GM18873 (cell line): Measurements from ENCODE around the gene UBE2G2.

Experiments used
- ATAC-seq: cut with Tn5 transposase; IDR thresholded peaks from one replicate; pipeline ENCODE4 v1.9.1; 2021; ENCODE audit warnings: mild to moderate bottlenecking, moderate library complexity, moderate number of reproducible peaks; ENCODE audit not compliant: unreplicated experiment, low FRiP score

The UBE2G2 gene

GRCh38 chr21:44766818-44767354 lies 34.7 kb downstream of the UBE2G2 start:
- ATAC-seq = no peak

- ATAC-seq = no peak
These were observed 35.4 kb downstream of the UBE2G2 start for GRCh38 chr21:44766014-44766817.

DNA sequence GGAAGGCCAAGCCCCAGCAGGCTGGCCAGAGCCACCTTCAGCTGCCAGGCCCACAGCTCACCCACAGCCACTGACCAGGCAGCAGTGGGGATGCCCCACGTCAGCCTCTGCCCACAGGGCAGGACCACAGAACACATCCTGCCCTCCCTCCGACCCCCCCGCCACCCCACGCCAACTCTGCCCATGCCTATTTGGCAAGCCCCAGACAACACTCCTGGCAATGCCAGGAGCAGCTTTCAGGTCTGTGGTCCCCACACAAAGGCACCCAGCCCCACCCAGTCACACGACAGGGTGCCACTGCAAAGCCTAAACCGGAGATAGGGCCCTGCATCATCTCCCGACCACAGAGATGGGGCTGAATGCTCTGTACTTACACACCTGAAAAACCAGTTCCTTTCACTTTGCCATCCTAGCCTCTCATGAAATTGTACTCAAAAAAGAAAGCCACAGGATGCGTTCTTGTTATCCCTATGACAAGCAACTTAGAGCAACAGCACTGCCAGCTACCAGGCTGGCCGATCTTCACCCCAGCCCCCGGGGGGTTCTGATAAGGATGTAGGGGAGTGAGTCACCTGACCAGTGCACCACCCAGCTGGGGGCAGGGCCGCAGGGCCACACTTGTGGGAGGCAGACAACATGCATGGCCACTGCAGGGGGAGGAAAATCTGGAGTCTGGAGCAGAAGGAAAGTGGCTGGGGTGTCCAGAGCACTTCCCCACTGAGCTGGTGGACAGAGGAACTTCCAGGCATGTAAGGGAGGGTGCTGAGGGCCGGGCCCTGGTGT lies 36.2 kb downstream of the UBE2G2 start:
- no peak for ATAC-seq

GRCh38 chr21:44764319-44765230 lies 37.0 kb downstream of the UBE2G2 start:
- no peak for ATAC-seq

GRCh38 chr21:44763451-44764318 lies 37.9 kb downstream of the UBE2G2 start:
- no peak for ATAC-seq

- ATAC-seq = no peak
These were observed 38.6 kb downstream of the UBE2G2 start for GRCh38 chr21:44763050-44763378.

- no peak for ATAC-seq
These were observed 39.2 kb downstream of the UBE2G2 start for GRCh38 chr21:44762221-44763049.

DNA sequence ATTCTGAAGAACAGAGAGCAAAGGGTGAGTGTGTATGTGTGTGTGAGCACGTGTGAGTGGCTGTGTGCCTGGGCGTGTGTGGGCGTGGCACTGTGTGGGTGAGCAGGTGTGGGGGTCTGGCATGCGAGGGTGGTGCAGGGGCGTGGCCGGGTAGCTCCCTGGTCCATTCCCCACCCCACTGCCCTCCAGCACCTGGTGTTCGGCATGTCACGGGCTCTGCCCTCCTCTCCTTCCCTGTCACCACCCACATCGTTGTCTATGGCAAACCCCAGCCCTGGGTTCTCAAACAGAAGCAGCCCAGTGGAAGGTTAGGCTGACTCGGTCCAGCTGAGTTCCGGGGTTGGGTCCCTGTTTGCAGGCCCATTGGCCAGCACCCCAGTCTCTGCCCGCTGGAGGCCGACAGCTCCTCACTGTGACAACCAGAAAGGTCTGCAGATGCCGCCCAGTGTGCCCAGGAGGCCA lies 39.8 kb downstream of the UBE2G2 start:
- ATAC-seq = no peak

DNA sequence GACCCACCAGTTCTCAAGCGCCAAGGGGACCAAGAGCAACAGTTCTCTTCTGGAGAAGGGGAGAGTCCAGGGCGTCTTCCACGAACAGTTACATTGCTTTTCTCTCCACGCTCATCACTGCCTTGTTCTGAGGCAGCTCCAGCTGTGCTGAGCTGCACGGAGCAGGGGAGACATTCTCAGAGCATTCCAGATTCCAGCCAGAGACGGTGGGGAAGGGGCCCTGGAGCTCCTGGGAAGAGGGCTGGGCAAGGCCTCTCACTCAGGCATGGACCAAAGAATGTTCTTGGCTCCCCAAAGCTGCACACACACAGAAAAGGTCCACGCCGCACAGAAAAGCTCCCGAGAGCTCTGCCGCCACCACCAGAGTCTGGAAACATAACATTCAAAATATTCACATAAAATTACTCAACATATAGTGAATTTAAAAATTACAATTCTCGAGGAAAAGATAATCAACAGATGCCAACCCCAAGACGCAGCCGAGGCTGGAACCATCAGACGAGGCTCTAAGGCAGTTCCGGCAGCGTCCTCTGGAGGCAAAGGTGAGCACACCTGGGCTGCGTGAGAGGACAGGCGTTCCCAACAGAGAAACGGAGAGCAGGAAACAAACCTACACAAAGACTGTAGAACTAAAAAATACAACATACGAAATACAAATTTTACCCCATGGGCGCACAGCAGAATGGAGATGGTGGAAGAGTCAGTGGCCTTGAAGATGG lies 40.5 kb downstream of the UBE2G2 start:
- no peak for ATAC-seq

DNA sequence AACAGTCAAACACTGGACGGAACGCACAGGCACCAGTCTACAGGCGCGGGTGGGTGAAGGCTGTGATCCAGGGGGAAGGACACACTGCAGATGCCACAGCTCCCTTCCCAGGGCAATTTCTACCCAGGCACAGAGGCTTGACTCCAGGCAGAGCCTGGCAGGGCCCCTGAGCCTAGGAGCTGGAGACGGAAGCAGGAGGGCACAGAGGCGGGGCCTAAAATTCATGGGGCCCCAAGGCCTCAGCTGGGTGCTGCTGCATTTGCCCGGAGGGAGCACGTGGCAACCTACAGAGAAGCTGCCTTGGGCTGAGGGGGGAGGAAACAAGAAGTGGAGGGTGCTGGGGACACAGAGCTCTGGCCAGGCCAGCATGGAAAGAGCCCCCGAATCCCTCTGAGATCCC lies 41.2 kb downstream of the UBE2G2 start:
- ATAC-seq = no peak

- no peak for ATAC-seq
These were observed 41.9 kb downstream of the UBE2G2 start for GRCh38 chr21:44759628-44760285.

DNA sequence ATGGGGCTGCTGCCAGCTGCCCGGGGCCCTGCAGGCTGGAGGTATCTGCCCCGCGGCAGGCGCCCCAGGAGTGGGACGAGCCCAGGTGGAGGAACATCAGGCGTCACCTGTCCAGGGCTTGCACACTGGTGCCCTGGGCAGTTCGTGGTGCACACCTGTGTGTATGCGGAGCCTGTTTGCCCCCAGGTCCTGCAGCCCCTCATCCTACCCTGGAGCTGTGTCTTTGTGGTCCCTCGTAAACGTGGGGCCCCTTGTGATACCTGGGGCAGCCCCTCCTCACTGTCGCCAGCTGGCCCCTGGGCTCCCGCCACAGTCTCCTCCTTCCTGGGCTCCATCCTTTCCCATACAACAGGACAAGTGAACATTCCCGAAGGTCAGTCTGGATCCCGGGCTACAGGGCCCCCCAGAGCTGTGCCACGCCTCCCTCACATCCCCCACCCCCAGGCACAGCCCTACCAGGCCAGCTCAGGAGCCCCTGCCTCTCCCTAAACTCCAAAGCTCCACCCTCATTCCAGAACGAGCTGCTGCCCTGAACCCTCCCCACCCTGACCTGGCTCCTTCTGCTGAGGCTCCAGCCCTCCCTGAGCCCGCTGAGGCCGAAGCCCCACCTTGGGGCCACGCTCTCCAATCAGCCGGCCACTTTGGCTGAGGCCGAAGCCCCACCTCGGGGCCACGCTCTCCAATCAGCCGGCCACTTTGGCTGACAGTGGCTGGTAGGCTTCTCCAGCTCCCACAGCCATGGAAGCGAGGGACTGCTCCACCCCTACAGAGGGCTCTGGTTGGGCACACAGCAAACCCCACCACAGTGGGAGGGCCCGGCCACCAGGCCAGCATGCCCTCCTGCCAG lies 42.6 kb downstream of the UBE2G2 start:
- ATAC-seq = no peak

- ATAC-seq = no peak
These were observed 43.5 kb downstream of the UBE2G2 start for GRCh38 chr21:44758141-44758561.

DNA sequence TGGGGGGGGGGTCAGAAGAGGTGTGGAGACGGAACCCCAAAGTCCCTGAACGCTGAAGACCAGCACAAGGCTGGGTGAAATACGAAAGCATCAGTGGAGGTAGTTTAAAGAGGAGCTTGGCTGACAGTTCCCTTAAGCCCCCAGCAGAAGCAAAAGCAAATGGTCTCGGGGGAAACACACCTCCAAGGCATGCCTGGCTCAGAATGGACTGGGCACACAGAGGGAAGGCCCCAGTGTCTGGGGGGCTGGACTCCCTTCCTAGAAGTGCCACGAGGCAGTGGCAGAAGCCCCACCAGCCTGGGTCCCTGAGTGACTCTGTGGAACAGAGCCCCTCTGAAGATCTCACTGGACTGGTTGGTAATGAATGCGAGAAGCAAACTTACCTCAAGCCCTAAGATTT lies 43.9 kb downstream of the UBE2G2 start:
- ATAC-seq = no peak

DNA sequence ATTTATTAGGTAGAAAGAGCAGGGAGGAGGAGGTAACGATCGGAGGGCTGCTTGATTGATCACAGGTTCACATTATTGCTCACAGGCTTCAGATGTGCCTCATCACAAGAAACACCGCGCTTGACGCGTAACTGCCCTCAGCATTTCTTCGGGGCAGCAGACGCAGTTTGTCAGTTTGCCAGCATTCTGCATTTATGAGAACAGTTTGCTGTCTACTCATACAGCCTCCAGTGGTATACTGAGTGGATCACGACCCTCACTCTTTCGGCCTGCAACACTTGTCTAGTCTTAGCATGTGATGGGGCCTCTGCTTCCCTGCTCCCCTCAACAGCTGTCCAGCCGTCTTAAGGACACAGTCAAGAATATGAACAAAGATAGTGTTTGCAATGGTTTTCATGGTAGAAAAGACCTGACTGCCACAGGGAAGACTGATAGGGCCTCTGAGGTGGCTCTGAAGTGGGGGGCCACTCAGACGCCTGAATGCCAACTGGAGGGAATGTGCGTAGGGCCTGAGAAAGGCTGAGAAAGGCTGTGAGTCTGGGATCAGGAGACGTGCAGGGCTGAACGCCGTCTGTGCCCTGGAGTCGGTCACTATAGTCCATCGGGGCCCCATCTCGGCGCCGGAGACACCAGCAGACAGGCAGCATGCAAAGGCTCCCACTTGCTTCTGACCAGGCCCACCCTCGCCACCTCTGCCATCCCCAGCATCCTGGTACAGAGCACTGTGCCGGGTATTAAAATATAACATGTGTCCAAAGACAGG lies 45.0 kb downstream of the UBE2G2 start:
- no peak for ATAC-seq

DNA sequence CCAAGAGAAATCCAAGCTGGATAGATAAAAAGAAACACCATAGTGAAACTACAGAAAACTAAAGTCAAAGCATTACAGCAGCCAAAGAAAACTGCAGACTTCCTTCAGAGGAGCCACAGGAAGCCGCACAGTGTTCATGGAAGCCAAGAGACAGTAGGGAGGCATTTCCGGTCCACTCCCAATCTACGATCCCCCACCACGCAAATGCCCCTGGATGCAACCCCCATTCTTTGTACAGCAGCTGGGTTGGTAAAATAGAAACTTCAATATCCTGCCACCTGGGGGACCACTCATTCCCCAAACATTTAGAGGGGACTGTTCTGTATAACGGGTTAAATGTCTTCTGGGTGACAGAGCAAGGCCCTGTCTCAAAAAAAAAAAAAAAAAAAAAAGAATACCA lies 46.4 kb downstream of the UBE2G2 start:
- ATAC-seq = no peak
